HL-60 (cell line): Measurements from ENCODE around the gene SPTBN5.

Experiments used
- DNase-seq, 2 experiments: peaks; one replicate each; pipeline ENCODE4 v3.0.0-alpha.2; 2010 to 2020; ENCODE audit warnings: low read depth in 1 of 2, low spot score in 1 of 2
- H3K27ac ChIP-seq: fragments of 250-450 bp; sonication (Bioruptor Pico); replicated peaks from 2 replicates; pipeline ENCODE4 v1.5.1; 2020; ENCODE audit warnings: mild to moderate bottlenecking, moderate library complexity
- H3K27me3 ChIP-seq: fragments of 250-450 bp; sonication (Bioruptor Pico); 2 replicates; pipeline ENCODE4 v1.5.1; 2021; ENCODE audit warnings: mild to moderate bottlenecking, moderate library complexity; ENCODE audit not compliant: insufficient read depth, poor library complexity, severe bottlenecking
- H3K4me3 ChIP-seq: replicated peaks from 2 replicates; pipeline ENCODE4 v1.5.1; 2011; ENCODE audit warnings: mild to moderate bottlenecking, control low read depth, low read length; ENCODE audit not compliant: insufficient read depth
- CTCF ChIP-seq: IDR thresholded peaks from one replicate; pipeline ENCODE4 v1.5.1; 2011; ENCODE audit warnings: low read length, control low read depth, inconsistent platforms; ENCODE audit not compliant: insufficient read depth
- GABPA ChIP-seq: IDR thresholded peaks from 2 replicates; pipeline ENCODE4 v1.6.1; 2012; ENCODE audit warnings: low read depth
- POLR2AphosphoS5 ChIP-seq: IDR thresholded peaks from 2 replicates; pipeline ENCODE4 v1.6.1; 2012; ENCODE audit warnings: low read depth
- REST ChIP-seq: IDR thresholded peaks from 2 replicates; pipeline ENCODE4 v1.6.1; 2012; ENCODE audit warnings: low read depth; ENCODE audit not compliant: insufficient replicate concordance
- SPI1 ChIP-seq: IDR thresholded peaks from 2 replicates; pipeline ENCODE4 v1.6.1; 2012; ENCODE audit warnings: low read depth, mild to moderate bottlenecking, borderline replicate concordance

SPTBN5 gene

GRCh38 chr15:41868321-41868720, 25.5 kb downstream of the SPTBN5 start:
- Histone ChIP-seq H3K27me3 (peaks cover 2% of the 10 kb centered on the region), H3K27ac (no peak overlapping the region), H3K4me3 (no peak overlapping the region)
- no peak for DNase-seq
- TF ChIP-seq SPI1 (no peak), REST (no peak), CTCF (no peak), GABPA (no peak), POLR2AphosphoS5 (no peak)

GRCh38 chr15:41866872-41867579, 26.8 kb downstream of the SPTBN5 start:
- no peak overlapping the region for H3K27ac ChIP-seq
- H3K4me3 ChIP-seq = no peak overlapping the region
- peaks cover 2% of the 10 kb centered on the region for H3K27me3 ChIP-seq
- no peak for DNase-seq
- no peak for TF ChIP-seq REST
- no peak for TF ChIP-seq SPI1

- peaks cover 2% of the 10 kb centered on the region for H3K27me3 ChIP-seq
- no peak for TF ChIP-seq POLR2AphosphoS5
- TF ChIP-seq GABPA = no peak
- TF ChIP-seq REST = no peak
- no peak for TF ChIP-seq SPI1
- no peak for TF ChIP-seq CTCF
- H3K4me3 ChIP-seq = no peak overlapping the region
- no peak for DNase-seq
- H3K27ac ChIP-seq = no peak overlapping the region
Measured at GRCh38 chr15:41866263-41866703, 27.6 kb downstream of the SPTBN5 start.
